ENCODE measurements around the gene DOK6. TPM values are rescaled to one million over a fixed set of nuclear protein-coding genes. Genes with fewer than 3 reads are reported as not detected.

DOK6 gene
- total RNA-seq, 4 donors from 2014 or later: 0.13 to 0.17 TPM; not detected in 2

DNA sequence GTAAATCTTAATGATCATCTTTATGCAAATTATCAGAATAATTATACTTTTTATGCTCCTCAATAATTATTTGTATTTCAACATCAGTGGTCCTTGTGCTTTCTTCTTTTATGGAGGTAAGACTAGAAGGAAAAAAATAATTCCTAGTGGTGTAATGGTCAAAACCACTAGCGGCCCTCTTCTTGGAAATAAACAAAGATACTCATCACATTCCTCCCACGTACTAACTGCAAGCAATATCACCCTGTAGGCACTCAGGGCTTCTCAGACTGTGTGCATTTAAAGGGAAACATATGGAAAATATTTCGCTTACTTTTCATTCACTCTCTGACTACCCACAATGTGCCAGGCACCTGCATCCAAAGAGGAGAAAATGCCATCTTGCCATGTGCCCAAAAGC, 263.7 kb downstream of the DOK6 start:
- intact Hi-C loops (cut with DNase I; ENCODE audit: low total_unique reads) (no loop called here), in situ Hi-C loops (cut with MboI; ENCODE audit: low sequenced_read_pairs in 4 of 4) (no loop called here)
- no peaks in the 10 kb centered on the region for H3K36me3 ChIP-seq
- no peaks in the 10 kb centered on the region for H3K27me3 ChIP-seq
- TF ChIP-seq POLR2A (IDR thresholded peaks at IDR 0.05) (no peak), CTCF (IDR thresholded peaks at IDR 0.05 in 4 of 5, conservative IDR thresholded peaks at IDR 0.05 in 1 of 5) (no peak)
- no peaks in the 10 kb centered on the region for H3K9me3 ChIP-seq
- H3K4me3 ChIP-seq: no peak overlapping the region
- H3K27ac ChIP-seq: no peak overlapping the region
- H3K4me1 ChIP-seq: no peaks in the 10 kb centered on the region
- ATAC-seq: no peak
- DNase-seq: no peak

- Histone ChIP-seq H3K36me3 (no peaks in the 10 kb centered on the region), H3K27ac (no peak overlapping the region), H3K4me1 (no peaks in the 10 kb centered on the region), H3K9me3 (no peaks in the 10 kb centered on the region), H3K4me3 (no peak overlapping the region), H3K27me3 (no peaks in the 10 kb centered on the region)
- no peak for DNase-seq
- ATAC-seq: no peak
- in situ Hi-C loops (cut with MboI; ENCODE audit: low sequenced_read_pairs in 4 of 4) (no loop called here), intact Hi-C loops (cut with DNase I; ENCODE audit: low total_unique reads) (no loop called here)
- no peak for TF ChIP-seq CTCF (IDR thresholded peaks at IDR 0.05 in 4 of 5, conservative IDR thresholded peaks at IDR 0.05 in 1 of 5)
Measured at GRCh38 chr18:69674292-69674877, 273.7 kb downstream of the DOK6 start.

GRCh38 chr18:69674966-69675365, 274.3 kb downstream of the DOK6 start:
- H3K4me1 ChIP-seq: no peaks in the 10 kb centered on the region
- ATAC-seq (no peak), DNase-seq (no peak)
- no peaks in the 10 kb centered on the region for H3K9me3 ChIP-seq
- H3K4me3 ChIP-seq: no peak overlapping the region
- TF ChIP-seq POLR2A (IDR thresholded peaks at IDR 0.05) (no peak), CTCF (IDR thresholded peaks at IDR 0.05 in 4 of 5, conservative IDR thresholded peaks at IDR 0.05 in 1 of 5) (no peak)
- no peaks in the 10 kb centered on the region for H3K36me3 ChIP-seq
- in situ Hi-C loops (cut with MboI; ENCODE audit: low sequenced_read_pairs in 4 of 4) (loop anchor here in 1 of 4 donors (25.0 kb wide), 1 partner anchor 88 kb away; no protein-coding TSS in a partner anchor), intact Hi-C loops (cut with DNase I; ENCODE audit: low total_unique reads) (no loop called here)
- H3K27me3 ChIP-seq: no peaks in the 10 kb centered on the region
- no peak overlapping the region for H3K27ac ChIP-seq

- ATAC-seq (no peak), DNase-seq (no peak)
- Histone ChIP-seq H3K27me3 (no peaks in the 10 kb centered on the region), H3K36me3 (no peaks in the 10 kb centered on the region), H3K4me1 (no peaks in the 10 kb centered on the region), H3K4me3 (no peak overlapping the region), H3K27ac (no peak overlapping the region), H3K9me3 (no peaks in the 10 kb centered on the region)
- TF ChIP-seq POLR2A (IDR thresholded peaks at IDR 0.05) (no peak), CTCF (IDR thresholded peaks at IDR 0.05 in 4 of 5, conservative IDR thresholded peaks at IDR 0.05 in 1 of 5) (no peak)
- in situ Hi-C loops (cut with MboI; ENCODE audit: low sequenced_read_pairs in 4 of 4) (loop anchor here in 1 of 4 donors (25.0 kb wide), 1 partner anchor 90 kb away; no protein-coding TSS in a partner anchor), intact Hi-C loops (cut with DNase I; ENCODE audit: low total_unique reads) (no loop called here)
Measured at GRCh38 chr18:69677595-69677994, 276.9 kb downstream of the DOK6 start.

- no peak for TF ChIP-seq CTCF (IDR thresholded peaks at IDR 0.05 in 4 of 5, conservative IDR thresholded peaks at IDR 0.05 in 1 of 5)
- TF ChIP-seq POLR2A (IDR thresholded peaks at IDR 0.05): no peak
- H3K27ac ChIP-seq: no peak overlapping the region
- H3K4me3 ChIP-seq: no peak overlapping the region
- intact Hi-C loops (cut with DNase I; ENCODE audit: low total_unique reads) (no loop called here), in situ Hi-C loops (cut with MboI; ENCODE audit: low sequenced_read_pairs in 4 of 4) (loop anchor here in 1 of 4 donors (25.0 kb wide), 1 partner anchor 93 kb away; no protein-coding TSS in a partner anchor)
- H3K36me3 ChIP-seq: no peaks in the 10 kb centered on the region
- no peaks in the 10 kb centered on the region for H3K4me1 ChIP-seq
- DNase-seq (no peak), ATAC-seq (no peak)
- no peaks in the 10 kb centered on the region for H3K27me3 ChIP-seq
- H3K9me3 ChIP-seq: no peaks in the 10 kb centered on the region
Measured at GRCh38 chr18:69680123-69680522, 279.4 kb downstream of the DOK6 start.
